OCI-LY7 (cell line): Measurements from ENCODE around the gene ENKD1. TPM values are rescaled to one million over a fixed set of nuclear protein-coding genes. Genes with fewer than 3 reads are reported as not detected.

ENCODE experiments used
- BruUV-seq: library from RNA; stranded (reverse); fragments of 400-500 nt; replicated peaks from 2 replicates; lab custom pipeline; 2021; lab: Mats Ljungman, UMichigan
- CTCF ChIA-PET: fragments of 300-600 bp; sonication (Branson Sonifier 250); formaldehyde crosslinking; loops from one replicate; lab custom pipeline; 2022; ENCODE audit warnings: antibody characterized with exemption; ENCODE audit not compliant: unreplicated experiment; lab: Charles Lee
- POLR2A ChIA-PET: fragments of 300-600 bp; sonication (Branson Sonifier 250); formaldehyde crosslinking; loops from one replicate; lab custom pipeline; 2022; ENCODE audit warnings: antibody characterized with exemption; lab: Charles Lee
- DNase-seq: peaks from one replicate; pipeline ENCODE4 v3.0.0-alpha.2; 2015; ENCODE audit warnings: low spot score
- H2AFZ ChIP-seq: fragments of 200-600 bp; sonication (generic), shearing (Covaris generic); 2 replicates; pipeline ENCODE4 v1.6.1; 2014; ENCODE audit warnings: mild to moderate bottlenecking, antibody characterized with exemption, low read length, moderate library complexity
- H3K27ac ChIP-seq: fragments of 200-600 bp; sonication (generic); 2 replicates; pipeline ENCODE4 v1.5.1; 2014; ENCODE audit warnings: mixed run types, low read depth, mild to moderate bottlenecking, moderate library complexity, low read length, inconsistent platforms; ENCODE audit not compliant: poor library complexity, severe bottlenecking
- H3K36me3 ChIP-seq: fragments of 200-600 bp; sonication (generic); 2 replicates; pipeline ENCODE4 v1.6.1; 2014; ENCODE audit warnings: mild to moderate bottlenecking, antibody characterized with exemption, low read length, moderate library complexity, mixed read lengths; ENCODE audit not compliant: insufficient read depth
- H3K4me1 ChIP-seq: fragments of 200-600 bp; sonication (generic); 2 replicates; pipeline ENCODE4 v1.5.1; 2014; ENCODE audit warnings: mild to moderate bottlenecking, low read length; ENCODE audit not compliant: insufficient read depth, poor library complexity, severe bottlenecking
- H3K4me2 ChIP-seq: fragments of 200-600 bp; sonication (generic); 2 replicates; pipeline ENCODE4 v1.6.1; 2014; ENCODE audit warnings: mild to moderate bottlenecking, low read length
- H3K4me3 ChIP-seq: fragments of 200-600 bp; sonication (generic); 2 replicates; pipeline ENCODE4 v1.5.1; 2014; ENCODE audit warnings: mild to moderate bottlenecking, low read depth, low read length; ENCODE audit not compliant: poor library complexity, severe bottlenecking
- H3K79me2 ChIP-seq: fragments of 200-600 bp; sonication (generic); 2 replicates; pipeline ENCODE4 v1.6.1; 2016; ENCODE audit warnings: low read depth, mild to moderate bottlenecking, low read length, moderate library complexity, mixed read lengths; ENCODE audit not compliant: insufficient read depth
- H3K9me2 ChIP-seq: fragments of 200-600 bp; sonication (generic); 2 replicates; pipeline ENCODE4 v1.6.1; 2016; ENCODE audit warnings: mild to moderate bottlenecking, low read length, mixed read lengths; ENCODE audit not compliant: insufficient read depth
- H3K9me3 ChIP-seq: fragments of 200-600 bp; sonication (generic); 2 replicates; pipeline ENCODE4 v1.6.1; 2014; ENCODE audit warnings: mild to moderate bottlenecking, mixed run types, low read length, mixed read lengths
- H4K20me1 ChIP-seq: fragments of 200-600 bp; sonication (generic); 2 replicates; pipeline ENCODE4 v1.6.1; 2014; ENCODE audit warnings: mild to moderate bottlenecking, antibody characterized with exemption, low read length, moderate library complexity, mixed read lengths; ENCODE audit not compliant: insufficient read depth
- EZH2phosphoT487 ChIP-seq: fragments of 200-600 bp; sonication (generic); IDR thresholded peaks from 2 replicates; pipeline ENCODE4 v1.6.1; 2018; ENCODE audit warnings: low read depth, borderline replicate concordance, mild to moderate bottlenecking, mixed run types, antibody characterized with exemption, low read length, moderate library complexity, mixed read lengths
- intact Hi-C: fragments of 100-400 bp; cut with micrococcal nuclease; formaldehyde crosslinking; loops from one replicate; pipeline ENCODE4 v1.10.0; 2022; ENCODE audit not compliant: unreplicated experiment
- total RNA-seq, 2 experiments: library from RNA; depleted of rRNA in 1 of 2; stranded (reverse); fragments of >200 nt in 1 of 2; shearing (Covaris generic) in 1 of 2; gene quantifications; 2 replicates each; pipeline ENCODE4 v1.2.3, GENCODE V29; 2014 to 2022
- TF ChIP-seq, protein P1 (sequence below): fragments of 200-600 bp; sonication (generic); conservative IDR thresholded peaks from 2 replicates; pipeline ENCODE4 v1.5.1; 2014; ENCODE audit warnings: mild to moderate bottlenecking, antibody characterized with exemption, low read length, moderate library complexity, mixed read lengths

The ENKD1 gene
- total RNA-seq, 2 experiments from 2014 or later: 8.1 to 15.7 TPM

DNA sequence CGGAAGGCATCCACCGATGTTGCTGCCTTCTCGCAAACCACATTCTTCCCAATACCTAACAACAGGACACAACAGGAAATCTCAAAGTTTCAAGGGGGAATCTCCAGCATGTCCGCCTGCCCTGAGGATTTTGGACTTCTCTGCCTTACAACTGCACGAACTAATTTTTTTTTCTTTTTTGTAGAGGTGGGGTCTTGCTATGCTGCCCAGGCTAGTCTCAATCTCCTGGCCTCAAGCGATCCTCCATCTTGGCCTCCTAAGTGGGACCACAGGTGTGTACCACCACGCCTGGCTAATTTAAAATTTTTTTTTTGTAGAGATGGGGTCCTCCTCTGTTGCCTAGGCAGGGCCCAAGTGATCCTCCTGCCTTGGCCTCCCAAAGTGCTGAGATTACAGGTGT, 9.4 kb upstream of the ENKD1 start:
- Histone ChIP-seq H3K9me2 (no peaks in the 10 kb centered on the region), H3K9me3 (no peaks in the 10 kb centered on the region), H3K4me1 (no peaks in the 10 kb centered on the region), H3K79me2 (no peaks in the 10 kb centered on the region), H4K20me1 (no peaks in the 10 kb centered on the region), H3K4me3 (no peak overlapping the region), H2AFZ (no peak overlapping the region), H3K36me3 (no peaks in the 10 kb centered on the region), H3K4me2 (no peak overlapping the region), H3K27ac (no peak overlapping the region)
- BruUV-seq: no TSS peak
- TF ChIP-seq, protein P1, sequence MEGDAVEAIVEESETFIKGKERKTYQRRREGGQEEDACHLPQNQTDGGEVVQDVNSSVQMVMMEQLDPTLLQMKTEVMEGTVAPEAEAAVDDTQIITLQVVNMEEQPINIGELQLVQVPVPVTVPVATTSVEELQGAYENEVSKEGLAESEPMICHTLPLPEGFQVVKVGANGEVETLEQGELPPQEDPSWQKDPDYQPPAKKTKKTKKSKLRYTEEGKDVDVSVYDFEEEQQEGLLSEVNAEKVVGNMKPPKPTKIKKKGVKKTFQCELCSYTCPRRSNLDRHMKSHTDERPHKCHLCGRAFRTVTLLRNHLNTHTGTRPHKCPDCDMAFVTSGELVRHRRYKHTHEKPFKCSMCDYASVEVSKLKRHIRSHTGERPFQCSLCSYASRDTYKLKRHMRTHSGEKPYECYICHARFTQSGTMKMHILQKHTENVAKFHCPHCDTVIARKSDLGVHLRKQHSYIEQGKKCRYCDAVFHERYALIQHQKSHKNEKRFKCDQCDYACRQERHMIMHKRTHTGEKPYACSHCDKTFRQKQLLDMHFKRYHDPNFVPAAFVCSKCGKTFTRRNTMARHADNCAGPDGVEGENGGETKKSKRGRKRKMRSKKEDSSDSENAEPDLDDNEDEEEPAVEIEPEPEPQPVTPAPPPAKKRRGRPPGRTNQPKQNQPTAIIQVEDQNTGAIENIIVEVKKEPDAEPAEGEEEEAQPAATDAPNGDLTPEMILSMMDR: no peak
- no peak for TF ChIP-seq EZH2phosphoT487
- ChIA-PET CTCF (no interaction called here), POLR2A (interaction anchor here (1.2 kb wide), 1 partner anchor 17 kb away, joined by 3 read pairs; no protein-coding TSS in a partner anchor)
- intact Hi-C loops: loop anchor here (10.0 kb wide), 1 partner anchor 369 kb away; no protein-coding TSS in a partner anchor
- no peak for DNase-seq

DNA sequence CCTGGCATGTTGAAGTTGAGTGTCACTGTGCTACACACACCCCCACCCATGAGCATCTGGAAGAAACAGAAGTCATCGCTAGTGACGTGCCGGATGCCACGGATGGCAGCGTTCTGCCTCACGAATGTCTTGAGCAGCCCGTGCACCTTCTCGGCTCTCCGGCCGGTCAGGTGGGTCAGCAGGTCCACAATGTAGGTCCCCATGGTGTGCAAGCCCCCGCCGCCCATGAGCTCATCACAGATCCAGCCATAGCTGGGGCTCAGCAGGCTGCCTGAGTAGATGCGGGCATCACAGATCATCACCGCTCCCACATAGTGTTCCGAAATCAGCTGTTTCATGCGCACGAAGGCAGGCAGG, 9.0 kb upstream of the ENKD1 start:
- Histone ChIP-seq H4K20me1 (no peaks in the 10 kb centered on the region), H2AFZ (no peak overlapping the region), H3K79me2 (no peaks in the 10 kb centered on the region), H3K4me2 (no peak overlapping the region), H3K9me2 (no peaks in the 10 kb centered on the region), H3K27ac (no peak overlapping the region), H3K4me1 (no peaks in the 10 kb centered on the region), H3K36me3 (no peaks in the 10 kb centered on the region), H3K9me3 (no peaks in the 10 kb centered on the region), H3K4me3 (no peak overlapping the region)
- intact Hi-C loops: loop anchor here (10.0 kb wide), 1 partner anchor 369 kb away; no protein-coding TSS in a partner anchor
- no TSS peak for BruUV-seq
- ChIA-PET POLR2A (no interaction called here), CTCF (no interaction called here)
- DNase-seq: no peak
- TF ChIP-seq EZH2phosphoT487: no peak
- TF ChIP-seq, protein P1: no peak

DNA sequence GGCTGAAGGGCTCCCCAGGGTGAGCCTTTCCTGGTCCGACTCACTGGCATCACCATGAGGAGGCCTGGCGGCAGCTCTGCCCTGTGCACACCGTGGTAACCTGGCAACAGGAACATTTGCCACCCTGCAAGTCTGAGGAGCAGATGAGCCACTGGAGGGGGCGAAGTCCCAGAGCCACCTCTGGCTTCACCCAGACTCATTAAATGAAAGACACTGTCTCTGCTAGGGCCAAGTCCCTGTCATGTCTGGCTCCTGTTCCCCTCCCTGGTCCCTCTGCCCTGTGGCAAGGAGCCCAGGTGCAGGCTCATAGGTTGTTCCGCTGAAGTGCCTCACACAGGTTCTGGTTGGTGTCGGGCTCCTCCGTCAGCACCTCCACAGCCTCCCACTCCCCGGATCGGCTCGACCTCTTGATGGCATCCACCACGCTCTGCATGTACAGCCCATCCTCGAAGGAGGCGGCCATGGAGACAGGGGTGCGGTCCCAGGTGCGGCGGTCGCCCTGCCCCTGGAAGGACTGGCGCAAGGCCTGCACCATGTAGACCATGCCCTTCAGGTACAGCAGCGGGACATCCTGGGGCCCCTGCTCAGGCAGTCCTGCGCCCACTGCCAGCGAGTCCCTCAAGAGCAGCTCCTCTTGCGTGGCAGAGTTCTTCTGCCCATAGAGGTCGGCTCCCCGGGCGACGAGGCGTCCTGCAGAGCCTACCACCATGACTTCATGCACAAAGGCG, 8.5 kb upstream of the ENKD1 start:
- ChIA-PET POLR2A (no interaction called here), CTCF (no interaction called here)
- H3K4me3 ChIP-seq: no peak overlapping the region
- no peak overlapping the region for H2AFZ ChIP-seq
- no peaks in the 10 kb centered on the region for H3K9me3 ChIP-seq
- H3K4me2 ChIP-seq: no peak overlapping the region
- DNase-seq: no peak
- H3K36me3 ChIP-seq: no peaks in the 10 kb centered on the region
- BruUV-seq: no TSS peak
- H3K79me2 ChIP-seq: no peaks in the 10 kb centered on the region
- H3K27ac ChIP-seq: no peak overlapping the region
- TF ChIP-seq EZH2phosphoT487: no peak
- TF ChIP-seq, protein P1: no peak
- intact Hi-C loops: loop anchor here (10.0 kb wide), 1 partner anchor 370 kb away; no protein-coding TSS in a partner anchor
- H3K9me2 ChIP-seq: no peaks in the 10 kb centered on the region
- H3K4me1 ChIP-seq: no peaks in the 10 kb centered on the region
- no peaks in the 10 kb centered on the region for H4K20me1 ChIP-seq
